ENCODE measurements around the gene ILF3.

The ILF3 gene

GRCh38 chr19:10618846-10619245 lies 35.3 kb upstream of the ILF3 start:
- no peak overlapping the region for H3K4me3 ChIP-seq (ENCODE audit: insufficient read depth, low read length, poor library complexity, severe bottlenecking)
- H3K79me2 ChIP-seq (ENCODE audit: insufficient read depth, low read length), result no peaks in the 10 kb centered on the region; the same call in 1 of the 2 replicates
- H3K36me3 ChIP-seq (ENCODE audit: low read length), result no peaks in the 10 kb centered on the region
- no peak overlapping the region for H3K27ac ChIP-seq (ENCODE audit: low read depth, low read length)
- TF ChIP-seq EZH2phosphoT487 (conservative IDR thresholded peaks at IDR 0.05; ENCODE audit: low read length) (no peak), CTCF (IDR thresholded peaks at IDR 0.05; ENCODE audit: insufficient read depth, low read length, poor library complexity, severe bottlenecking) (no peak)
- no peaks in the 10 kb centered on the region for H4K20me1 ChIP-seq (ENCODE audit: low read depth, low read length)
- H3K9me2 ChIP-seq (replicated peaks; ENCODE audit: insufficient read depth, low read length), result no peaks in the 10 kb centered on the region
- H3K9me3 ChIP-seq (ENCODE audit: insufficient read depth, low read length), result no peaks in the 10 kb centered on the region
- H2AFZ ChIP-seq (ENCODE audit: low read depth, low read length, severe bottlenecking), result no peak overlapping the region
- H3K4me2 ChIP-seq (ENCODE audit: low read depth, low read length, poor library complexity, severe bottlenecking), result no peak overlapping the region
- no peaks in the 10 kb centered on the region for H3K27me3 ChIP-seq (ENCODE audit: low read length)
- no peak overlapping the region for H3K9ac ChIP-seq (ENCODE audit: low read length)
- no peaks in the 10 kb centered on the region for H3F3A ChIP-seq (ENCODE audit: insufficient read depth)

GRCh38 chr19:10620786-10621185 lies 33.4 kb upstream of the ILF3 start:
- Histone ChIP-seq H2AFZ (ENCODE audit: low read depth, low read length, severe bottlenecking) (no peak overlapping the region), H3K9me3 (ENCODE audit: insufficient read depth, low read length) (no peaks in the 10 kb centered on the region), H3K27me3 (ENCODE audit: low read length) (no peaks in the 10 kb centered on the region), H3F3A (ENCODE audit: insufficient read depth) (no peaks in the 10 kb centered on the region), H3K4me3 (ENCODE audit: insufficient read depth, low read length, poor library complexity, severe bottlenecking) (no peak overlapping the region), H3K27ac (ENCODE audit: low read depth, low read length) (no peak overlapping the region), H4K20me1 (ENCODE audit: low read depth, low read length) (no peaks in the 10 kb centered on the region), H3K9ac (ENCODE audit: low read length) (no peak overlapping the region), H3K79me2 (ENCODE audit: insufficient read depth, low read length) (no peaks in the 10 kb centered on the region; the same call in 1 of the 2 replicates), H3K36me3 (ENCODE audit: low read length) (no peaks in the 10 kb centered on the region), H3K9me2 (replicated peaks; ENCODE audit: insufficient read depth, low read length) (no peaks in the 10 kb centered on the region), H3K4me2 (ENCODE audit: low read depth, low read length, poor library complexity, severe bottlenecking) (no peak overlapping the region)
- TF ChIP-seq CTCF (IDR thresholded peaks at IDR 0.05; ENCODE audit: insufficient read depth, low read length, poor library complexity, severe bottlenecking) (no peak), EZH2phosphoT487 (conservative IDR thresholded peaks at IDR 0.05; ENCODE audit: low read length) (no peak)

- Histone ChIP-seq H3K79me2 (ENCODE audit: insufficient read depth, low read length) (no peaks in the 10 kb centered on the region), H3K27ac (ENCODE audit: low read depth, low read length) (no peak overlapping the region), H4K20me1 (ENCODE audit: low read depth, low read length) (no peaks in the 10 kb centered on the region), H3F3A (ENCODE audit: insufficient read depth) (no peaks in the 10 kb centered on the region), H3K36me3 (ENCODE audit: low read length) (no peaks in the 10 kb centered on the region), H3K4me2 (ENCODE audit: low read depth, low read length, poor library complexity, severe bottlenecking) (no peak overlapping the region), H3K9ac (ENCODE audit: low read length) (no peak overlapping the region), H3K4me3 (ENCODE audit: insufficient read depth, low read length, poor library complexity, severe bottlenecking) (no peak overlapping the region), H3K9me3 (ENCODE audit: insufficient read depth, low read length) (no peaks in the 10 kb centered on the region), H2AFZ (ENCODE audit: low read depth, low read length, severe bottlenecking) (no peak overlapping the region), H3K27me3 (ENCODE audit: low read length) (no peaks in the 10 kb centered on the region), H3K9me2 (replicated peaks; ENCODE audit: insufficient read depth, low read length) (no peaks in the 10 kb centered on the region)
- TF ChIP-seq CTCF (IDR thresholded peaks at IDR 0.05; ENCODE audit: insufficient read depth, low read length, poor library complexity, severe bottlenecking) (no peak), EZH2phosphoT487 (conservative IDR thresholded peaks at IDR 0.05; ENCODE audit: low read length) (no peak)
Measured at GRCh38 chr19:10621966-10622365, 32.2 kb upstream of the ILF3 start.
